HK-2 (cell line): ENCODE results near the gene TP53I13.
A peak's percentile ranks its signal among the peaks of the same experiment; 100 is the strongest.

Experiments
- DNase-seq: peaks from one replicate; pipeline ENCODE4 v3.0.0-alpha.2; 2018; ENCODE audit not compliant: unreplicated experiment

Gene TP53I13

DNA sequence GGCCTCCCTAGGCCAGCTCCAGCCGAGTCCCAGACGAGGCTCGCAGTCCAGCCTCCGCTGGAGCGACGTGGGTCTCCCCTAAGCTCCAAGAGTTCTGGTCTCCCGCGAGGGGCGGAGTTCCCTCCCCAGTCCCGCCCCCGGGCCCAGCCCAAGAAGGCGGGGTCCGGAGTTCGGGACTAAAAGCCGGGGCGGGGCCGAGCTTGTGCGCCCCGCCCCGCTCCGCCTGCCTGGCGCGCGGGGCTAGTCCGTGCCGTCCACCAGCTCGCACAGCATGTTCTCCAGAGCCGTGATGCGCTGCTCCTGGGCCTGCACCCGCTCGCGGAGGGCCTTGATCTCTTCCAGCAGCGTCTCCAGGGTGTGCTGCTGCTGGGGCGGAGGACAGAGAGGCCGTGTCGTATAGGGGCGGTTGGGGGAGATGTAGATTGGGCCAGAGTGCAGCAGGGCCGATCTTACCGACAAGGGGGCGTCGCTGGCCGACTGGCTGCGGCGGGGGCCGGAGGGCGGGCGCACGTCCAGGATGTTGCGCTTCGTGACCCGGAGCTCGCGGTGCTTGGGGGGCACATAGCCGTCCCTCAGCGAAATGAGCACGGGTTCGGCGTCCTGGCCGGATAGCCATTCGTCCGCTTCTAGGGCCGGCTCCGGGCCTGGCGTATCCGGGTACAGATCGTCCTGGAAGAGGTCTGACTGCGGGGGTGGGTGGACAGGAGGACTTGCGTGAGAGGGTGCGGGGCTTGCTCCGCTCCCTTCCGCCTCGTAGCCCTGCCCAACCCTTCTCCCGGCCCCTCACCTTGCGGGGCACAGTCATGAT, 47.2 kb downstream of the TP53I13 start:
- DNase-seq: no peak

DNA sequence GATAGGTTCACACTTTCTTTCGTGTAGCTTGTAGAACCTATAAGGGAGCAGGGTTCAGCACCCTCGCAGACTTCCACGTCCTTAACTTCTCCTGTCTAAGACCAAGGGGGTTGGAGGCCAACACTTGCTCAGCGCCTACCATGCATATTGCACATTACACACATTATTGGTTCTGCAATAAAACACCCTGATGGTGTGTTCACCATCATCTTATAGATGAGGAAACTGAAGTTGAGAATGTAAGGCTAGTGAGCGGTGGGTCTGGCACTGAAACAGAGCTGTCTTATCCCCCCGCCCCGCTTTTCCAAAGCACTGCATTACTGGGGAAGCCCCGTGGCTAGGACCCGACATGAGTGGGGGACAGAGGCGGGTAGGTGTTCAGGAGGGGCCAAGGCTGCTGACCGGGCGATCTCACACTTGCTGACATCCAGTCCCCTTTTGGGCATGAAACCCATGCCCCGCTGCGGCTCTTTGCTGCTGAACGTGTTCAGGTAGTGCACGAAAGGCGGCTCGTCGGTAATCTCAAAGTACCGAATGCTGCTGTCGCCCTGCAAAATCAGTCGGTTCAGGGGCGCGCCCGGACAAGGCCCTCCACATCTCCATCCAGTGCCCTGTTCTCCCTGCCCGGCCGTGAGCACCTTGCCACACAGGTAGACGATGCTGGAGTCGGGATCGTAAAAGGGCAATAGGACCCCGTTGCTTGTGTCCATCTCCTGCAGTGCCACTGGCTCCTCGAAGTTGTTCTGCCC, 48.0 kb downstream of the TP53I13 start:
- DNase-seq: no peak

DNA sequence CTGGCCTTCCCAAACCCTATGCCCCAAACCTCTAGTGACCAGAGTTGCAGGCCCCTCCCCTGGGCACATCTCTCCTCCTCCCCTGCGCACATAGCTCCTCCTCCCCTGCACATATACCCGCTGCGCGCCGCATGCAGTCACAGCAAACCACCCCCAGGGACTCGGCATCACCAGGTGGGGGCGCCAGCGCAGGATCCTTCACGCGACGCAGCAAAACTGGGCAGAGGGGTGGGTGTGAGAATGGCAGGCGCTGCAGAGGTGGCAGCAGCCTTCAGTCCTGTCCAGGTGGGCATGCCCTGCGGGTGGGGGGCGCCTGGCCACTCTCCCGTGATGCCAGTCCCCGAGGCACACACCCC, 48.6 kb downstream of the TP53I13 start:
- DNase-seq: peak; percentile 85

DNA sequence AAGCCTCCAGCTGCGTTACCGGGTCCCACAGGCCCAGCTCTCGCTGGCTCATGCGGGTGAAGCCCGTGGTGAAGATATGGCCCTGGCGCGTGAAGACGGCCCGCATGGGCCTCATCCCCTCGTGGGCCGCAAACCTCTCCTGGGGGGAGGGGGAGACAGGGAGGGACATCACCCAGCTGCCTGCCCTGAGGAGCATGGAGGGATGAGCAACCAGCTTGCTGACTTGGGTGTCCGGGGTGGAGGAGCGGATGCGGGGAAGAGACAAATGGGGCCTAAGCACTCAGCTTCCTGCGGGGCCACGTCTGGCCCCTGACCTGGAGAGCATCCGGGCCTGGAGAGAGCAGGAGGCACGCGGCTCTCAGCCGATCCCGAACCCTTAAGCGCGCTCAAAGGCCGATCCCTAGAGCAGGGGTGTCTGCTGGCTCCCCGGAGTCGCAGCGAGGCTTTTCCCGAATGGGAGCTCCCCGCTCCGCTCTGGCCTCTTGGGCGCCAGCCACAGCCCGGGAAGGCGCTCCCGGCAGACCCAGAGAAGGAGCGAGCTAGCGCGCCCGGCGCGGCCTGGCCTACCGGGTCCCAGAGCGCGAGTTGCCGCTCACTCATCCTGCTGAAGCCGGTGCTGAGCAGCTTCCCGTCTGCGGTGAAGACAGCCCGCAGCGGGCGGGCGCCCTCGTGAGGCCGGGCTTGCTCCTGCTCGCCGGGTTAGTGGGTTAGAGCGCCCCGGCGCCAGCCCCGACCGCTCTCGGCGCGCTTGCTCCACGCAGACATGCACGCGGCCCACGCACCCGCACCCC, 49.2 kb downstream of the TP53I13 start:
- DNase-seq: peak; percentile 82

DNA sequence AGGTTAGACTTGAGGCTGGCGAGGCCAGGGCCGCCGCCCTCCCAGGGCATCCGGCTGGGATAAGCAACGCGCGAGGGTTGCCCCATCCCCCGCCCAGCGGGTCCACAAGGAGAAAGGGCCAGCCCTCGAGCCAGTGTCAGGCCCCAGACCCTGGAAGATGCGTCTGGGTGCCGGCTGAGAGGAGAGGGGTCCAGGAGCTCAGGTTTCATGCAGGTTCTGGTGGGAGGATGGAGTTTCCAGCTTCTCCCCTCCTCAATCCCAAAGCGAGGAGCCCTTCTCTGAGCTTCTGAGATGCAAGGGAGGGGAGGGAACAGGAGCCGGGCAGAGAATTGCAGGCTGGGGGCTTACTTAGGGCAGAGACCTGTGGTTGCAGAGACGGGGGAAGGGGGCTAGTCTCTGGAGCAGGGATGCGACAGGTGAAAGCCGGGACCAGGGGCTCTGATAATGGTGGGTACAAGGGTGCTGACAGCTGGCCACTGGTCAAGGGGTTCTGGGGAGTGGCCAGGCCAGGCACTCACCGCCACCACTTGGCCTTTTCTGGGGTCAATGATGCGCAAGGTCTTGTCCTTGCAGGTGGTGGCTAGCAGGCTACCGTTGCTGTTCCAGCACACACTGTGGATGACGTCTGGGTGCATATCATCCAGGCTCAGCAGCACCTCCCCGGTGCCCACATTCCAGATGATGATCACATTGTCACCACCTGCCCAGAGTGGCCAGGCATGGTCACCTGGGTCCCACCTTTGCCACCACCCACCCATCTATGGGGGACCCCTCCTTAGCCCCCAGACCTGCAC, 50.0 kb downstream of the TP53I13 start:
- no peak for DNase-seq

DNA sequence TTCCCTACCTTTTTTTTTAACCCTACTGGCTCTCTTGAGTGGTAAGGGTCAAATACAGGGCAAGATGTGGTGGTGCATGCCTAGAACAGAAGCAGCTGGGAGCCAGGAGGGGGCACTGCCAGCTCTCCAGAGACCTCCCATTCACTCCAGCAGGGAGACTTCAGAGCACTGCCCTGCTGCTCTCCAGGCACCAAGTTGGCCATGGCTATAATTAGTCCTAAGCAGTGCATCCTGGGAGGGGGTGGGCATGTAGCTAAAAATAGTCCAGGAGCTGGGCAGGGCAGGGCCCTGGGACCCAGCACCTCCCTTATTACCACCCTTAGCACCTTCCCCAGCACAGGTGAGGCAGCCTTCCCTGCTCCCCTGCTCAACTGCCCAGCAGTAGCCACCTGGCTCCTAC, 50.8 kb downstream of the TP53I13 start:
- DNase-seq: no peak

DNA sequence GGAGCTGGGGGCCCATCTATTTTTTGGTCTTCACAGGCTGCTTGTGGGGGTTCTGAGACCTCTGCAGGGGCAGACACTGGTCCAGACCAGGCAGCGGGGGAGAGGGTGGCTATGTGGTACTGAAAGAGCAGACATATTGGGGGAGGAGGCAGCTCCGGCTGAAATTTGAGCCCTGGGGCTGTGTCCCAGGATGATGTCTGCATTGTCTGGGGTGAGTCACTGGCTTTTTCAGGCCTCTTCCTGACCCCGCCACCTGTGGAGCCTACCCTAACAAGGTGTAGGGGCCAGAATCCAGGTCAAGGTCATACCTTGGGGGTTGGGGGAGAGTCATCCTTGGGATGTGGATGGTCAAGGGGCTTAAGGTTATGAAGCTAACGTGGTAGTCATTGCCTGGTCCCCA, 51.8 kb downstream of the TP53I13 start:
- peak; percentile 45 for DNase-seq

DNA sequence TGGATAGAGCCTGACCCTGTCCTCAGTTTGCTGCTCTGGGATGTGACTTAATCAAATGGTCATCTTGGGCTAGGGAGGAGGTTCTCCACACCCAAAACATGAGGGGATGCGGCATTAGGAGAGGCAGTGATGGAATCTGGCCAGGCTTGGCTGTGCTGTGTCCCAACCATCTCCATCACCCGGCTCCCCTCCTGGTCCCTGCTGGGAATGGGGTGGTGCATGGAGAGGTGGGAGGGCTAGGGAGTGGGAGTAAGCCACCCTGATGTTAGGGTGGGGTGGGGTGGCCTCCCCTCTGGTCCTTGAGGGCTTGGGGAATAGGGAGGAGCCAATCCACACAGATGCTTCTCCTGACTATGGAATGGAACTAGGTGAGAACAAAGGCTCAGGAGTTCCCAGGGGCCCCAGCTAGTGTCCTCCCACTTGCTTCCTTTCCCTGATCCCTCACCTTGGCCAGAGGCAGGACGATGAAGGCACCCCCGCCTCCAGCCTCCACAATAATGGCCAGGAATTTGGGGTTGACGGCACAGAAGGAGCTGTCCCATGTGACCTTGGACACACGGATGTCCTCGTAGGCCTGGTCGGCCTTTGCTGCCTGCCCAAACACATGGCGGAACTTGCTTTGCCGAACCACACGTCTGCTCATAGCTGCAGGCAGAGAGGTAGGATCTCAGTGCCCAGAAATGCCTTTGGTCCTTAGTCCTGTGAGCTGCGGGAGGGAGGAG, 52.4 kb downstream of the TP53I13 start:
- DNase-seq: no peak

DNA sequence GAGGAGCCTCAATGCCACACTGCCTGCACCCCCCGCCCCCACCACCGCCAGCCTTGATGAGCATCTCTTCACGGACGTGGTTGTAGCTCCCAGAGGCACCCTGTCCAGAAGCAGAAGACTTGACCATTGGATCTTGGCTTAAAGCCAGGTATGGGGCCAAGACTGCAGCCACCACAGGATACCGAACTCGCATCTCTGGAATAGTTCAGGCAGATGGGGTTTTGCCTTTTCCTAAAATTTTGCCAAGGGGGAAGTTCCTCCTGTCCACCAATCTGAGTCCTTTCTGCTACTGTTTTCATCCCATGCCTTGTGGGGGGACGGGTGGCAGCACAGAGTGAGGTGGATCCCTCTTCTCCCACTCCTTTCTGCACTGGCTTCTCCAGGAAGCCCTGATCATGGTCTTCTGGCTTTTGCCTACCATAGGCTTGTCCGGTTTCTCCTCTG, 53.3 kb downstream of the TP53I13 start:
- DNase-seq: no peak
